HEK293 (cell line): Measurements from ENCODE around the gene UBAP1L.
"Not testable (repeated sequence)": the region's sequence is repeated elsewhere in the genome, so short reads cannot be mapped to it uniquely, and the experiment has no call there.

ENCODE experiments used
- CTCF ChIA-PET: fragments of 350-600 bp; formaldehyde crosslinking; extraction: SDS; loops from one replicate; lab custom pipeline; 2021; ENCODE audit warnings: antibody characterized with exemption; lab: Yijun Ruan, JAX
- POLR2A ChIA-PET: fragments of 300-600 bp; formaldehyde crosslinking; extraction: SDS; loops from one replicate; lab custom pipeline; 2020; ENCODE audit warnings: antibody characterized with exemption, inconsistent platforms; lab: Yijun Ruan, JAX
- H3K27ac ChIP-seq: fragments of 200-500 bp; sonication (Bioruptor generic); 2 replicates; pipeline ENCODE4 v1.5.1; 2014; ENCODE audit warnings: low read depth, low read length, control low read depth, inconsistent platforms; ENCODE audit errors: extremely low read depth
- H3K36me3 ChIP-seq, 2 experiments: fragments of 200-500 bp in 1 of 2; sonication (Bioruptor generic) in 1 of 2; 1 replicate in 1 of 2; 2 replicates in 1 of 2; pipeline ENCODE4 v1.5.1; 2014 to 2017; ENCODE audit warnings: inconsistent platforms in 2 of 2, low read length in 2 of 2; ENCODE audit not compliant: control insufficient read depth in 2 of 2, insufficient read depth in 1 of 2
- H3K4me1 ChIP-seq: fragments of 200-500 bp; sonication (Bioruptor generic); 2 replicates; pipeline ENCODE4 v1.5.1; 2014; ENCODE audit warnings: mild to moderate bottlenecking, low read length, inconsistent platforms; ENCODE audit not compliant: control insufficient read depth, insufficient read depth
- H3K4me3 ChIP-seq: 2 replicates; pipeline ENCODE4 v1.5.1; 2011; ENCODE audit warnings: low read depth, mild to moderate bottlenecking, control low read depth, low read length, moderate library complexity
- H3K9me3 ChIP-seq: fragments of 200-500 bp; sonication (Bioruptor generic); 2 replicates; pipeline ENCODE4 v1.5.1; 2014; ENCODE audit warnings: low read depth, low read length, inconsistent platforms; ENCODE audit not compliant: control insufficient read depth, insufficient read depth
- GLIS1 ChIP-seq: fragments of 450-650 bp; formaldehyde crosslinking; IDR thresholded peaks from 2 replicates; pipeline ENCODE4 v1.5.1; 2016; ENCODE audit warnings: missing biosample characterization, missing genetic modification characterization
- KLF7 ChIP-seq: fragments of 450-650 bp; formaldehyde crosslinking; IDR thresholded peaks from 2 replicates; pipeline ENCODE4 v1.5.1; 2016; ENCODE audit warnings: missing biosample characterization, missing genetic modification characterization, borderline replicate concordance
- OVOL3 ChIP-seq: fragments of 450-650 bp; formaldehyde crosslinking; IDR thresholded peaks from 2 replicates; pipeline ENCODE4 v1.5.1; 2016; ENCODE audit warnings: missing biosample characterization, missing genetic modification characterization
- SCRT1 ChIP-seq: fragments of 450-650 bp; formaldehyde crosslinking; IDR thresholded peaks from 2 replicates; pipeline ENCODE4 v1.5.1; 2016; ENCODE audit warnings: missing biosample characterization, missing genetic modification characterization, borderline replicate concordance
- SP2 ChIP-seq: fragments of 450-650 bp; formaldehyde crosslinking; IDR thresholded peaks from 2 replicates; pipeline ENCODE4 v1.5.1; 2016; ENCODE audit warnings: missing biosample characterization, missing genetic modification characterization
- YY1 ChIP-seq: fragments of 450-650 bp; formaldehyde crosslinking; IDR thresholded peaks from 2 replicates; pipeline ENCODE4 v1.5.1; 2018; ENCODE audit warnings: missing biosample characterization, missing genetic modification characterization
- ZBTB21 ChIP-seq: fragments of 450-650 bp; formaldehyde crosslinking; IDR thresholded peaks from 2 replicates; pipeline ENCODE4 v1.5.1; 2017; ENCODE audit warnings: missing biosample characterization, missing genetic modification characterization
- ZFP69B ChIP-seq: fragments of 450-650 bp; formaldehyde crosslinking; IDR thresholded peaks from 2 replicates; pipeline ENCODE4 v1.5.1; 2016; ENCODE audit warnings: missing biosample characterization, missing genetic modification characterization
- ZNF133 ChIP-seq: fragments of 450-650 bp; formaldehyde crosslinking; IDR thresholded peaks from 2 replicates; pipeline ENCODE4 v1.5.1; 2016; ENCODE audit warnings: missing biosample characterization, missing genetic modification characterization
- ZNF155 ChIP-seq: fragments of 450-650 bp; formaldehyde crosslinking; IDR thresholded peaks from 2 replicates; pipeline ENCODE4 v1.5.1; 2016; ENCODE audit warnings: missing biosample characterization, missing genetic modification characterization
- ZNF184 ChIP-seq: fragments of 450-650 bp; IDR thresholded peaks from 2 replicates; pipeline ENCODE4 v1.5.1; 2018; ENCODE audit warnings: missing biosample characterization, mild to moderate bottlenecking, missing genetic modification characterization
- ZNF24 ChIP-seq: fragments of 450-650 bp; formaldehyde crosslinking; IDR thresholded peaks from 2 replicates; pipeline ENCODE4 v1.5.1; 2016; ENCODE audit warnings: missing biosample characterization, missing genetic modification characterization
- ZNF266 ChIP-seq: fragments of 450-650 bp; formaldehyde crosslinking; IDR thresholded peaks from 2 replicates; pipeline ENCODE4 v1.5.1; 2016; ENCODE audit warnings: missing biosample characterization, missing genetic modification characterization, low read depth
- ZNF292 ChIP-seq: fragments of 450-650 bp; formaldehyde crosslinking; IDR thresholded peaks from 2 replicates; pipeline ENCODE4 v1.5.1; 2016; ENCODE audit warnings: low read depth, missing biosample characterization, missing genetic modification characterization, borderline replicate concordance
- ZNF416 ChIP-seq: fragments of 450-650 bp; formaldehyde crosslinking; IDR thresholded peaks from 2 replicates; pipeline ENCODE4 v1.5.1; 2016; ENCODE audit warnings: missing biosample characterization, missing genetic modification characterization
- ZNF521 ChIP-seq: fragments of 450-650 bp; formaldehyde crosslinking; IDR thresholded peaks from 2 replicates; pipeline ENCODE4 v1.5.1; 2017; ENCODE audit warnings: missing biosample characterization, mild to moderate bottlenecking, missing genetic modification characterization
- ZNF530 ChIP-seq: fragments of 450-650 bp; formaldehyde crosslinking; IDR thresholded peaks from 2 replicates; pipeline ENCODE4 v1.5.1; 2016; ENCODE audit warnings: low read depth, missing biosample characterization, missing genetic modification characterization
- ZNF555 ChIP-seq: fragments of 450-650 bp; formaldehyde crosslinking; conservative IDR thresholded peaks from 2 replicates; pipeline ENCODE4 v1.5.1; 2017; ENCODE audit warnings: missing biosample characterization, mild to moderate bottlenecking, missing genetic modification characterization, inconsistent platforms
- ZNF626 ChIP-seq: fragments of 450-650 bp; sonication (Bioruptor Pico); formaldehyde crosslinking; IDR thresholded peaks from 2 replicates; pipeline ENCODE4 v1.5.1; 2018; ENCODE audit warnings: missing biosample characterization, missing genetic modification characterization, inconsistent platforms
- ZNF629 ChIP-seq: fragments of 450-650 bp; formaldehyde crosslinking; IDR thresholded peaks from 2 replicates; pipeline ENCODE4 v1.5.1; 2017; ENCODE audit warnings: missing biosample characterization, missing genetic modification characterization
- TF ChIP-seq, protein P1 (sequence below): fragments of 450-650 bp; formaldehyde crosslinking; IDR thresholded peaks from 2 replicates; pipeline ENCODE4 v1.5.1; 2016; ENCODE audit warnings: missing biosample characterization, missing genetic modification characterization
- TF ChIP-seq, protein P2 (sequence below): fragments of 450-650 bp; formaldehyde crosslinking; IDR thresholded peaks from 2 replicates; pipeline ENCODE4 v1.5.1; 2016; ENCODE audit warnings: missing biosample characterization, missing genetic modification characterization
- TF ChIP-seq, protein P3 (sequence below): fragments of 450-650 bp; formaldehyde crosslinking; IDR thresholded peaks from 2 replicates; pipeline ENCODE4 v1.5.1; 2016; ENCODE audit warnings: missing biosample characterization, missing genetic modification characterization

Gene UBAP1L

DNA sequence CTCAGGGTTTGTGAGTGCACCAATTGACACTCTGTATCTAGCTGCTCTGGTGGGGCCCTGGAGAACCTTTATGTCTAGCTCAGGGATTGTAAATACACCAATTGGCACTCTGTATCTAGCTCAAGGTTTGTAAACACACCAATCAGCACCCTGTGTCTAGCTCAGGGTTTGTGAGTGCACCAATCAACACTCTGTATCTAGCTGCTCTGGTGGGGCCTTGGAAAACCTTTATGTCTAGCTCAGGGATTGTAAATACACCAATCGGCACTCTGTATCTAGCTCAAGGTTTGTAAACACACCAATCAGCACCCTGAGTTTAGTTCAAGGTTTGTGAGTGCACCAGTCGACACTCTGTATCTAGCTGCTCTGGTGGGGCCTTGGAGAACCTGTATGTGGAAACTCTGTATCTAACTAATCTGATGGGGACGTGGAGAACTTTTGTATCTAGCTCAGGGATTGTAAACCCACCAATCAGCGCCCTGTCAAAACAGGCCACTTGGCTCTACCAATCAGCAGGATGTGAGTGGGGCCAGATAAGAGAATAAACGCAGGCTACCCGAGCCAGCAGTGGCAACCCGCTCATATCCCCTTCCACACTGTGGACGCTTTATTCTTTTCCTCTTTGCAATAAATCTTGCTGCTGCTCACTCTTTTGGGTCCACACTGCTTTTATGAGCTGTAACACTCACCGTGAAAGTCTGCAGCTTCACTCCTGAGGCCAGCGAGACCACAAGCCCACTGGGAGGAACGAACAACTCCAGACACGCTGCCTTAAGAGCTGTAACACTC, 39.2 kb downstream of the UBAP1L start:
- H3K27ac ChIP-seq, H3K4me3 ChIP-seq, H3K4me1 ChIP-seq, POLR2A ChIA-PET, H3K9me3 ChIP-seq, H3K36me3 ChIP-seq: not testable (repeated sequence)
- TF ChIP-seq SP2 = peak; percentile 10; the same call in 1 of the 2 replicates
- CTCF ChIA-PET = interaction anchor here (0.8 to 1.4 kb wide), 3 partner anchors 21 to 26 kb away, joined by 3 to 5 read pairs (median 4); no protein-coding TSS in a partner anchor

DNA sequence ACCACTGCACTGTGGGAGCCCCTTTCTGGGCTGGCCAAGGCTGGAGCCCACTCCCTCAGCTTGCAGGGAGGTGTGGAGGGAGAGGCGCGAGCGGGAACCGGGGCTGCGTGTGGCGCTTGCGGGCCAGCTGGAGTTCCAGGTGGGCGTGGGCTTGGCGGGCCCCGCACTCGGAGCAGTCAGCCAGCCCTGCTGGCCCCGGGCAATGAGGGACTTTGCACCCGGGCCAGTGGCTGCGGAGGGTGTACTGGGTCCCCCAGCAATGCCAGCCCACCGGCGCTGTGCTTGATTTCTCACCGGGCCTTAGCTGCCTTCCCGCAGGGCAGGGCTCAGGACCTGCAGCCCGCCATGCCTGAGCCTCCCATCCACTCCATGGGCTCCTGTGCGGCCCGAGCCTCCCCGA, 40.1 kb downstream of the UBAP1L start:
- H3K4me3 ChIP-seq, POLR2A ChIA-PET, H3K36me3 ChIP-seq, H3K9me3 ChIP-seq, H3K4me1 ChIP-seq, H3K27ac ChIP-seq: not testable (repeated sequence)
- CTCF ChIA-PET = interaction anchor here (1.2 kb wide), 1 partner anchor 27 kb away, joined by 4 read pairs; no protein-coding TSS in a partner anchor

DNA sequence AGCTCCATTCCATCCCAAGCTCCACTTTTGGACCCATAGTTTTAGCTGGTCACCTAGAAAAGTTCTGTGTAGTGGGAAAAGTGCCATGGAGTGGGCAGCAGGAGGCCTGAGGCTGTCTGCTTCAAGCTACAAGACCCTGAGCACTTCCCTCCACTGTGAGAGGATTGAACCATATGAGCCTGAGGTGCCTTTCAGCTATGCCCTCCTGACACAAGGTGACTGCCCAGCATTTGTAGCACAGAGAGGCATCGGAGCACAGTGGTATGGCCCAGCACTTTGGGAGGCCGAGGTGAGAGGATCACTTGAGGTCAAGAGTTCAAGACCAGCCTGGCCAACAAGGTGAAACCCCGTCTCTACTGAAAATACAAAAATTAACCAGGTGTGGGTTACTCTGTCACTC, 42.4 kb downstream of the UBAP1L start:
- no peaks in the 10 kb centered on the region for H3K9me3 ChIP-seq
- H3K27ac ChIP-seq = no peak overlapping the region
- CTCF ChIA-PET = no interaction called here
- H3K4me1 ChIP-seq = no peaks in the 10 kb centered on the region
- no peak for TF ChIP-seq ZBTB21 (tag by site-specific recombination)
- TF ChIP-seq ZNF629 = no peak
- TF ChIP-seq ZNF133 = no peak
- TF ChIP-seq, protein P1, sequence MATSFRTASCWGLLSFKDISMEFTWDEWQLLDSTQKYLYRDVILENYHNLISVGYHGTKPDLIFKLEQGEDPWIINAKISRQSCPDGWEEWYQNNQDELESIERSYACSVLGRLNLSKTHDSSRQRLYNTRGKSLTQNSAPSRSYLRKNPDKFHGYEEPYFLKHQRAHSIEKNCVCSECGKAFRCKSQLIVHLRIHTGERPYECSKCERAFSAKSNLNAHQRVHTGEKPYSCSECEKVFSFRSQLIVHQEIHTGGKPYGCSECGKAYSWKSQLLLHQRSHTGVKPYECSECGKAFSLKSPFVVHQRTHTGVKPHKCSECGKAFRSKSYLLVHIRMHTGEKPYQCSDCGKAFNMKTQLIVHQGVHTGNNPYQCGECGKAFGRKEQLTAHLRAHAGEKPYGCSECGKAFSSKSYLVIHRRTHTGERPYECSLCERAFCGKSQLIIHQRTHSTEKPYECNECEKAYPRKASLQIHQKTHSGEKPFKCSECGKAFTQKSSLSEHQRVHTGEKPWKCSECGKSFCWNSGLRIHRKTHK = no peak
- TF ChIP-seq ZNF521 (tag by site-specific recombination) = no peak
- no peak for TF ChIP-seq ZNF155 (tag by site-specific recombination)
- TF ChIP-seq ZNF266 = no peak
- TF ChIP-seq ZNF24 = no peak
- TF ChIP-seq, protein P2, sequence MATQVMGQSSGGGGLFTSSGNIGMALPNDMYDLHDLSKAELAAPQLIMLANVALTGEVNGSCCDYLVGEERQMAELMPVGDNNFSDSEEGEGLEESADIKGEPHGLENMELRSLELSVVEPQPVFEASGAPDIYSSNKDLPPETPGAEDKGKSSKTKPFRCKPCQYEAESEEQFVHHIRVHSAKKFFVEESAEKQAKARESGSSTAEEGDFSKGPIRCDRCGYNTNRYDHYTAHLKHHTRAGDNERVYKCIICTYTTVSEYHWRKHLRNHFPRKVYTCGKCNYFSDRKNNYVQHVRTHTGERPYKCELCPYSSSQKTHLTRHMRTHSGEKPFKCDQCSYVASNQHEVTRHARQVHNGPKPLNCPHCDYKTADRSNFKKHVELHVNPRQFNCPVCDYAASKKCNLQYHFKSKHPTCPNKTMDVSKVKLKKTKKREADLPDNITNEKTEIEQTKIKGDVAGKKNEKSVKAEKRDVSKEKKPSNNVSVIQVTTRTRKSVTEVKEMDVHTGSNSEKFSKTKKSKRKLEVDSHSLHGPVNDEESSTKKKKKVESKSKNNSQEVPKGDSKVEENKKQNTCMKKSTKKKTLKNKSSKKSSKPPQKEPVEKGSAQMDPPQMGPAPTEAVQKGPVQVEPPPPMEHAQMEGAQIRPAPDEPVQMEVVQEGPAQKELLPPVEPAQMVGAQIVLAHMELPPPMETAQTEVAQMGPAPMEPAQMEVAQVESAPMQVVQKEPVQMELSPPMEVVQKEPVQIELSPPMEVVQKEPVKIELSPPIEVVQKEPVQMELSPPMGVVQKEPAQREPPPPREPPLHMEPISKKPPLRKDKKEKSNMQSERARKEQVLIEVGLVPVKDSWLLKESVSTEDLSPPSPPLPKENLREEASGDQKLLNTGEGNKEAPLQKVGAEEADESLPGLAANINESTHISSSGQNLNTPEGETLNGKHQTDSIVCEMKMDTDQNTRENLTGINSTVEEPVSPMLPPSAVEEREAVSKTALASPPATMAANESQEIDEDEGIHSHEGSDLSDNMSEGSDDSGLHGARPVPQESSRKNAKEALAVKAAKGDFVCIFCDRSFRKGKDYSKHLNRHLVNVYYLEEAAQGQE (tag by site-specific recombination) = no peak
- TF ChIP-seq SCRT1 = no peak
- no peak for TF ChIP-seq ZFP69B
- POLR2A ChIA-PET = interaction anchor here (0.5 kb wide), 1 partner anchor 205 kb away, joined by 3 read pairs; no protein-coding TSS in a partner anchor
- no peak overlapping the region for H3K4me3 ChIP-seq
- H3K36me3 ChIP-seq = no peaks in the 10 kb centered on the region

DNA sequence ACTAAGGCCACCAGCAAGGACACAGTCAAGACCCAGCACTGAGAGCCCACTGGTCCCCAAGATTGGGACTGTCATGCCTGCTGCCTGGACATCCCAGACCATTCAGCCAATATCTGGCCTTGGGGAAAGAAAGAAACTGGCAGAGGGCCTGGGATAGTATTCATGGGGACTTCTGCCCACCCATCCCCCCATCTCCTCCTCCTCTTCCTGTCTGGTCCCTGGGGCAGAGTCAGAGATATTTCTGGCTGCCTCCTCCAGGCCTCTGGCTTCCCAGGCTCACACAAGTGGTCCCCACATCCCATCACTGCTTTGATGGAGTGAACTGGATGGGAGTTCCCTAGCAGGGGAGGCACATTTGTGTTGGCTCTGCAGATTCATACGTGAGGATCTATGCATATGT, 43.0 kb downstream of the UBAP1L start:
- ChIA-PET POLR2A (no interaction called here), CTCF (interaction anchor here (0.6 kb wide), 1 partner anchor 1091 kb away, joined by 3 read pairs; no protein-coding TSS in a partner anchor)
- Histone ChIP-seq H3K27ac (no peak overlapping the region), H3K4me3 (no peak overlapping the region), H3K9me3 (no peaks in the 10 kb centered on the region), H3K4me1 (no peaks in the 10 kb centered on the region), H3K36me3 (no peaks in the 10 kb centered on the region)
- TF ChIP-seq ZNF292 = no peak
- TF ChIP-seq KLF7 (tag by site-specific recombination) = no peak
- no peak for TF ChIP-seq GLIS1 (tag by site-specific recombination)
- TF ChIP-seq, protein P3, sequence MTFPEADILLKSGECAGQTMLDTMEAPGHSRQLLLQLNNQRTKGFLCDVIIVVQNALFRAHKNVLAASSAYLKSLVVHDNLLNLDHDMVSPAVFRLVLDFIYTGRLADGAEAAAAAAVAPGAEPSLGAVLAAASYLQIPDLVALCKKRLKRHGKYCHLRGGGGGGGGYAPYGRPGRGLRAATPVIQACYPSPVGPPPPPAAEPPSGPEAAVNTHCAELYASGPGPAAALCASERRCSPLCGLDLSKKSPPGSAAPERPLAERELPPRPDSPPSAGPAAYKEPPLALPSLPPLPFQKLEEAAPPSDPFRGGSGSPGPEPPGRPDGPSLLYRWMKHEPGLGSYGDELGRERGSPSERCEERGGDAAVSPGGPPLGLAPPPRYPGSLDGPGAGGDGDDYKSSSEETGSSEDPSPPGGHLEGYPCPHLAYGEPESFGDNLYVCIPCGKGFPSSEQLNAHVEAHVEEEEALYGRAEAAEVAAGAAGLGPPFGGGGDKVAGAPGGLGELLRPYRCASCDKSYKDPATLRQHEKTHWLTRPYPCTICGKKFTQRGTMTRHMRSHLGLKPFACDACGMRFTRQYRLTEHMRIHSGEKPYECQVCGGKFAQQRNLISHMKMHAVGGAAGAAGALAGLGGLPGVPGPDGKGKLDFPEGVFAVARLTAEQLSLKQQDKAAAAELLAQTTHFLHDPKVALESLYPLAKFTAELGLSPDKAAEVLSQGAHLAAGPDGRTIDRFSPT (tag by site-specific recombination) = no peak
- no peak for TF ChIP-seq YY1 (tag by site-specific recombination)
- no peak for TF ChIP-seq ZNF555 (tag by site-specific recombination)
- TF ChIP-seq OVOL3 (tag by site-specific recombination) = no peak
- TF ChIP-seq ZNF416 = no peak
- no peak for TF ChIP-seq ZNF626 (tag by site-specific recombination)
- TF ChIP-seq ZNF530 = no peak
- no peak for TF ChIP-seq ZNF184 (tag by site-specific recombination)
